KMS-11 (cell line): ENCODE measurements around the gene FBXO46.

Experiments
- H2AFZ ChIP-seq: fragments of 200-600 bp; sonication (generic); 2 replicates; pipeline ENCODE4 v1.6.1; 2016; ENCODE audit warnings: antibody characterized with exemption, mixed run types, low read depth
- H3K27ac ChIP-seq: fragments of 200-600 bp; sonication (generic); 2 replicates; pipeline ENCODE4 v1.6.1; 2016; ENCODE audit warnings: mild to moderate bottlenecking, mixed run types
- H3K27me3 ChIP-seq: fragments of 200-600 bp; sonication (generic); 2 replicates; pipeline ENCODE4 v1.6.1; 2017; ENCODE audit warnings: mild to moderate bottlenecking, low read depth, mixed run types, moderate library complexity; ENCODE audit not compliant: insufficient read depth
- H3K36me3 ChIP-seq: fragments of 200-600 bp; sonication (generic); 2 replicates; pipeline ENCODE4 v1.6.1; 2017; ENCODE audit warnings: mild to moderate bottlenecking, mixed run types; ENCODE audit not compliant: insufficient read depth
- H3K4me1 ChIP-seq: fragments of 200-600 bp; sonication (generic); 2 replicates; pipeline ENCODE4 v1.6.1; 2016; ENCODE audit warnings: mild to moderate bottlenecking, low read depth, mixed run types; ENCODE audit not compliant: poor library complexity, severe bottlenecking
- H3K4me2 ChIP-seq: fragments of 200-600 bp; sonication (generic); 2 replicates; pipeline ENCODE4 v1.7.0; 2016; ENCODE audit warnings: mild to moderate bottlenecking, mixed run types
- H3K4me3 ChIP-seq: fragments of 200-600 bp; sonication (generic); IDR thresholded peaks from 2 replicates; pipeline ENCODE4 v1.6.1; 2017; ENCODE audit warnings: low read depth, low read length, mixed read lengths; ENCODE audit not compliant: insufficient read depth
- H3K79me2 ChIP-seq: fragments of 200-600 bp; sonication (generic); 2 replicates; pipeline ENCODE4 v1.6.1; 2016; ENCODE audit warnings: low read depth, mixed run types; ENCODE audit not compliant: insufficient read depth
- H3K9ac ChIP-seq: fragments of 200-600 bp; sonication (generic); 2 replicates; pipeline ENCODE4 v1.6.1; 2016; ENCODE audit warnings: mild to moderate bottlenecking, mixed run types
- H4K20me1 ChIP-seq: fragments of 200-600 bp; sonication (generic); 2 replicates; pipeline ENCODE4 v1.6.1; 2016; ENCODE audit warnings: mild to moderate bottlenecking, mixed run types; ENCODE audit not compliant: insufficient read depth
- CTCF ChIP-seq: fragments of 200-600 bp; sonication (generic); conservative IDR thresholded peaks from 2 replicates; pipeline ENCODE4 v1.6.1; 2017; ENCODE audit warnings: low read depth, mild to moderate bottlenecking, antibody characterized with exemption, low read length, moderate library complexity, mixed read lengths

FBXO46 gene

GRCh38 chr19:45670670-45671453 is 59.8 kb downstream of the FBXO46 start:
- Histone ChIP-seq H3K9ac (no peak overlapping the region), H3K27ac (no peak overlapping the region), H3K4me1 (peaks cover 18% of the 10 kb centered on the region), H3K79me2 (no peaks in the 10 kb centered on the region), H2AFZ (peak overlapping the region; percentile 60; the same call in 1 of the 2 replicates), H3K36me3 (no peaks in the 10 kb centered on the region), H3K4me2 (peak overlapping the region; percentile 71), H3K27me3 (peaks cover 3% of the 10 kb centered on the region; the same call in 1 of the 2 replicates), H4K20me1 (no peaks in the 10 kb centered on the region), H3K4me3 (no peak overlapping the region)
- no peak for TF ChIP-seq CTCF

DNA sequence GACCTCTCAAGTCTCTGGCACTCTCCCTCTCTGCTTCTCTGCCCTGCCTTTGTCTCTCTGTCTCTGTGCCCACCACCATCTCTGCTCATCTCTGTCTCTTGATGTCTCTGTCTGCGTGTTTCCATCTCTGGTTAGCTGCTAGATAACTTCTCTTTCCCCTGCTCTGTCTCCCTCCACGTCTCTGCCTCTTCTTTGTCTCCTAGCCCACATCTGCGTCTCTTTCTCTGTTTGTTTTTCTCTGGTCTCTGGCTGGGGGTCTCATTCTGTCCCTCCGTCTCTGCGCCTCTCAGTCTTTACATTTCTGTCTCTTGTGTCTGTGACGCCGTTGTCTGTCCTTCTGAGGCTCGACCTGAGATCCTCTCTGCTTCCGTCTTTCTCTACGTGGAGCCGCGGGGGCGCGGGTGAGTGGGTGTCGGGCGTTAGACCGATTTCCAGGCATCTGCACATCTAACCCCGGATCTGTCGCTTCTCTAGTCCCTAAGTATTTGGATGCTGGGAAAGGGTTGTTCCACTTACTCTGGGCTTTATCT is 62.3 kb downstream of the FBXO46 start:
- H2AFZ ChIP-seq: peak overlapping the region; percentile 68
- no peaks in the 10 kb centered on the region for H3K36me3 ChIP-seq
- peak overlapping the region; percentile 82 for H3K4me2 ChIP-seq
- no peaks in the 10 kb centered on the region for H3K79me2 ChIP-seq
- H3K27ac ChIP-seq: no peak overlapping the region
- no peak overlapping the region for H3K4me3 ChIP-seq
- H3K27me3 ChIP-seq: no peaks in the 10 kb centered on the region; the same call in 1 of the 2 replicates
- peaks cover 18% of the 10 kb centered on the region for H3K4me1 ChIP-seq
- H4K20me1 ChIP-seq: no peaks in the 10 kb centered on the region
- TF ChIP-seq CTCF: no peak
- H3K9ac ChIP-seq: no peak overlapping the region

GRCh38 chr19:45667620-45668341 is 62.9 kb downstream of the FBXO46 start, which contains the start of gene GIPR:
Gene GIPR (plus strand): TSS chr19:45668221. CDS start chr19:45669521, 1,300 bp downstream.
- Histone ChIP-seq H3K4me2 (peak within 1 kb of the TSS; percentile 82), H2AFZ (peak within 1 kb of the TSS; percentile 68), H3K27me3 (peaks cover 4% of the 10 kb centered on the region; the same call in 1 of the 2 replicates), H3K4me1 (peaks cover 18% of the 10 kb centered on the region), H4K20me1 (no peaks in the 10 kb centered on the region), H3K9ac (no peak within 1 kb of the TSS), H3K36me3 (no peaks in the 10 kb centered on the region), H3K79me2 (no peaks in the 10 kb centered on the region), H3K4me3 (no peak within 1 kb of the TSS), H3K27ac (no peak within 1 kb of the TSS)
- TF ChIP-seq CTCF: no peak

DNA sequence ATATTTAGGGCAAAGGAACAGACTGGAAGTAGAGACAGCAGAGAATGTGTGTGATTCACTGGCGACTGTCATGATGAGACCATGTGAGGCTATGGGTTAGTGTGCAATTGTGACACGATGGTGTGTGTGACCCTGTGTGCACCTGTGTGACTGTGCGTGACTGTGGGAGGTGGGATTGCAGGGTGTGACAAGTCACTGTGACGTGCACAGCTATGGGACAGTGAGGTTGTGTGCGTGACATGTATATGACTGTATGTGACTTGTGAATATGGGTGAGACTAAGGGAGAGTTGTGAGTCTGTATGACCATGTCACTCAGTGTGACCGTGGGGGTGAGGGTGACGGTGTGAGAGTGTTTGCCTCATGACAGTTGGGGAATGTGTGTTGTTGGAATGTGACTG is 66.1 kb downstream of the FBXO46 start:
- no peaks in the 10 kb centered on the region for H3K79me2 ChIP-seq
- no peak overlapping the region for H3K27ac ChIP-seq
- no peak for TF ChIP-seq CTCF
- peaks cover 11% of the 10 kb centered on the region for H3K4me1 ChIP-seq
- no peaks in the 10 kb centered on the region for H3K36me3 ChIP-seq
- no peaks in the 10 kb centered on the region for H4K20me1 ChIP-seq
- no peak overlapping the region for H3K4me2 ChIP-seq
- no peak overlapping the region for H3K4me3 ChIP-seq
- no peak overlapping the region for H3K9ac ChIP-seq
- H2AFZ ChIP-seq: no peak overlapping the region
- H3K27me3 ChIP-seq: peaks cover 18% of the 10 kb centered on the region
